PC-3 (cell line): ENCODE results near the gene PDLIM7. TPM values are rescaled to one million over a fixed set of nuclear protein-coding genes. Genes with fewer than 3 reads are reported as not detected.

Experiments
- ATAC-seq: fragments of 200-7000 bp; cut with Tn5 transposase; 2 replicates; pipeline ENCODE4 v1.9.1; 2020; ENCODE audit warnings: mild to moderate bottlenecking, moderate library complexity
- BruUV-seq: library from RNA; stranded (reverse); fragments of 400-500 nt; replicated peaks from 2 replicates; lab custom pipeline; 2021; lab: Mats Ljungman, UMichigan
- CTCF ChIA-PET: fragments of 300-600 bp; sonication (Branson Sonifier 250); formaldehyde crosslinking; loops from one replicate; lab custom pipeline; 2022; ENCODE audit warnings: antibody characterized with exemption; lab: Charles Lee
- POLR2A ChIA-PET: fragments of 300-600 bp; sonication (Branson Sonifier 250); formaldehyde crosslinking; loops from one replicate; lab custom pipeline; 2022; ENCODE audit warnings: antibody characterized with exemption; ENCODE audit not compliant: unreplicated experiment; lab: Charles Lee
- DNase-seq: peaks from one replicate; pipeline ENCODE4 v3.0.0-alpha.2; 2015
- H2AFZ ChIP-seq: fragments of 300-600 bp; sonication (generic); 2 replicates; pipeline ENCODE4 v1.6.0; 2016; ENCODE audit warnings: antibody characterized with exemption, low read length
- H3F3A ChIP-seq: fragments of 300-600 bp; sonication (generic); one replicate; pipeline ENCODE4 v1.6.0; 2017; ENCODE audit warnings: antibody characterized with exemption, low read length, control low read depth, mild to moderate bottlenecking; ENCODE audit not compliant: unreplicated experiment
- H3K27ac ChIP-seq: fragments of 300-600 bp; sonication (generic); 2 replicates; pipeline ENCODE4 v1.5.1; 2016; ENCODE audit warnings: mild to moderate bottlenecking, low read length
- H3K27me3 ChIP-seq: fragments of 300-600 bp; sonication (generic); 2 replicates; pipeline ENCODE4 v1.6.1; 2016; ENCODE audit warnings: low read length, mixed read lengths
- H3K36me3 ChIP-seq: fragments of 300-600 bp; sonication (generic); 2 replicates; pipeline ENCODE4 v1.6.1; 2016; ENCODE audit warnings: low read depth, mixed run types, low read length, mixed read lengths
- H3K4me1 ChIP-seq: fragments of 300-600 bp; sonication (generic); 2 replicates; pipeline ENCODE4 v1.5.1; 2016; ENCODE audit warnings: low read length; ENCODE audit not compliant: insufficient read depth
- H3K4me2 ChIP-seq: fragments of 300-600 bp; sonication (generic); 2 replicates; pipeline ENCODE4 v1.6.0; 2016; ENCODE audit warnings: low read length
- H3K4me3 ChIP-seq: fragments of 300-600 bp; sonication (generic); 2 replicates; pipeline ENCODE4 v1.5.1; 2016; ENCODE audit warnings: mild to moderate bottlenecking, low read length, mixed read lengths
- H3K79me2 ChIP-seq: fragments of 300-600 bp; sonication (generic); 2 replicates; pipeline ENCODE4 v1.6.1; 2017; ENCODE audit warnings: low read length, mixed read lengths
- H3K9ac ChIP-seq: fragments of 300-600 bp; sonication (generic); 2 replicates; pipeline ENCODE4 v1.6.0; 2016; ENCODE audit warnings: mild to moderate bottlenecking, low read length
- H3K9me2 ChIP-seq: fragments of 300-600 bp; sonication (generic); replicated peaks from 2 replicates; pipeline ENCODE4 v1.6.1; 2016; ENCODE audit warnings: mixed run types, low read length, mixed read lengths
- H3K9me3 ChIP-seq: fragments of 300-600 bp; sonication (generic); 2 replicates; pipeline ENCODE4 v1.6.1; 2016; ENCODE audit warnings: low read length, mixed read lengths
- H4K20me1 ChIP-seq: fragments of 300-600 bp; sonication (generic); 2 replicates; pipeline ENCODE4 v1.6.1; 2016; ENCODE audit warnings: low read length, mixed read lengths
- EZH2 ChIP-seq: fragments of 300-600 bp; sonication (generic); IDR thresholded peaks from one replicate; pipeline ENCODE4 v1.6.1; 2017; ENCODE audit warnings: antibody characterized with exemption, mild to moderate bottlenecking, low read length; ENCODE audit not compliant: unreplicated experiment
- EZH2phosphoT487 ChIP-seq: fragments of 300-600 bp; sonication (generic); IDR thresholded peaks from 2 replicates; pipeline ENCODE4 v1.6.1; 2018; ENCODE audit warnings: mild to moderate bottlenecking, antibody characterized with exemption, low read length, borderline replicate concordance
- intact Hi-C: fragments of 100-400 bp; cut with micrococcal nuclease; formaldehyde crosslinking; loops from 2 replicates; pipeline ENCODE4 v1.9.0; 2023
- total RNA-seq: library from RNA; depleted of rRNA; stranded (reverse); fragments of >200 nt; gene quantifications from 2 replicates; pipeline ENCODE4 v1.2.3, GENCODE V29; 2014
- TF ChIP-seq, protein P1 (sequence below): fragments of 300-600 bp; sonication (generic); conservative IDR thresholded peaks from 2 replicates; pipeline ENCODE4 v1.5.1; 2017; ENCODE audit warnings: antibody characterized with exemption, low read depth, mild to moderate bottlenecking, low read length

The PDLIM7 gene
- total RNA-seq, 1 experiment from 2014 or later, result 159 TPM

DNA sequence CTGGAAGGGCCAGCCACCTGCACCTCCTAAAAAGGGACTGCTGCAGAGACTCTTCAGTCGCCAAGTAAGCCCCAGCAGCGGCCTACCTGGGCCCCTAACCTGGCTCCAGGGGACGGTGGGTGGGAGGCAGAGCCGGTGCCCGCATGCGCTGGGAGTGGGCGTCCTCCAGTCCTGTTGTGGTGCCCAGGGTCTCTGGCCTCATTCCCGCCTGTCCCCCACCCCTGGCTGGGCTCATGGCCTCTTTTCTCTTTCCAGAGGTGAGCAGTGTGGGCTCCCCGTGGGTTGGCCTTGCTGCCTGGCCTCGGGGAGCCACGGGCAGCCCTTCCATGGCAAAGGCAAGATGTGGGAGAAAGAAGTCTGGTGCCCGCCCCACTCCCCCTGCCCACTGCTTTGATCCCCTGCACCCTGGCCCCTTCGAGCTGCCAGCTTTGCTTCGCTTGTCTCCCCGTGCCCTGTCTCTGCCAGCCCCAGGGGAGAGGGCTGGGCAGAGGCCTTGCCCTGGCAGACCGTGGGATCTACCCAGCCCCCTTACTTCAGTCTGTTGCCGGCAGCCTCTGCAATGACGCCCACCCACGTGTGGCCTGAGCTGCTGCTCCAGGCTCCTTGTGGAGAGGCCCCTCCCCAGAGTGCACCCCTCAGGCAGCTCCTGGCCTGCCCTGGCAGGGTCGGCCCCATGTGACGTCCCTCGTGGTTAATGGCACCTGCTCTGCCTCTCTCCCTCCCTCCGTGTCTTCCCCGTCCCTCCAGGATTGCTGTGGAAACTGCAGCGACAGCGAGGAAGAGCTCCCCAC, 56.2 kb downstream of the PDLIM7 start:
- H3K9ac ChIP-seq, result no peak overlapping the region
- no peak overlapping the region for H2AFZ ChIP-seq
- no peak overlapping the region for H3K4me3 ChIP-seq
- peaks cover 4% of the 10 kb centered on the region for H3F3A ChIP-seq
- no peaks in the 10 kb centered on the region for H4K20me1 ChIP-seq
- no peaks in the 10 kb centered on the region for H3K9me3 ChIP-seq
- DNase-seq (no peak), ATAC-seq (no peak)
- H3K79me2 ChIP-seq, result peaks cover 25% of the 10 kb centered on the region
- TF ChIP-seq, protein P1, sequence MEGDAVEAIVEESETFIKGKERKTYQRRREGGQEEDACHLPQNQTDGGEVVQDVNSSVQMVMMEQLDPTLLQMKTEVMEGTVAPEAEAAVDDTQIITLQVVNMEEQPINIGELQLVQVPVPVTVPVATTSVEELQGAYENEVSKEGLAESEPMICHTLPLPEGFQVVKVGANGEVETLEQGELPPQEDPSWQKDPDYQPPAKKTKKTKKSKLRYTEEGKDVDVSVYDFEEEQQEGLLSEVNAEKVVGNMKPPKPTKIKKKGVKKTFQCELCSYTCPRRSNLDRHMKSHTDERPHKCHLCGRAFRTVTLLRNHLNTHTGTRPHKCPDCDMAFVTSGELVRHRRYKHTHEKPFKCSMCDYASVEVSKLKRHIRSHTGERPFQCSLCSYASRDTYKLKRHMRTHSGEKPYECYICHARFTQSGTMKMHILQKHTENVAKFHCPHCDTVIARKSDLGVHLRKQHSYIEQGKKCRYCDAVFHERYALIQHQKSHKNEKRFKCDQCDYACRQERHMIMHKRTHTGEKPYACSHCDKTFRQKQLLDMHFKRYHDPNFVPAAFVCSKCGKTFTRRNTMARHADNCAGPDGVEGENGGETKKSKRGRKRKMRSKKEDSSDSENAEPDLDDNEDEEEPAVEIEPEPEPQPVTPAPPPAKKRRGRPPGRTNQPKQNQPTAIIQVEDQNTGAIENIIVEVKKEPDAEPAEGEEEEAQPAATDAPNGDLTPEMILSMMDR, result no peak
- TF ChIP-seq EZH2phosphoT487 (no peak), EZH2 (no peak)
- H3K9me2 ChIP-seq, result no peaks in the 10 kb centered on the region
- H3K4me2 ChIP-seq, result no peak overlapping the region
- peaks cover 6% of the 10 kb centered on the region for H3K4me1 ChIP-seq
- ChIA-PET POLR2A (interaction anchor here (0.6 kb wide), 1 partner anchor 15 kb away, joined by 12 read pairs; the partner anchor contains the start of gene GRK6), CTCF (interaction anchor here (0.6 kb wide), 1 partner anchor 123 kb away, joined by 3 read pairs; no protein-coding TSS in a partner anchor)
- no peaks in the 10 kb centered on the region for H3K27me3 ChIP-seq
- peaks cover 20% of the 10 kb centered on the region for H3K36me3 ChIP-seq
- BruUV-seq, result no TSS peak
- no peak overlapping the region for H3K27ac ChIP-seq
- intact Hi-C loops, result no loop called here

DNA sequence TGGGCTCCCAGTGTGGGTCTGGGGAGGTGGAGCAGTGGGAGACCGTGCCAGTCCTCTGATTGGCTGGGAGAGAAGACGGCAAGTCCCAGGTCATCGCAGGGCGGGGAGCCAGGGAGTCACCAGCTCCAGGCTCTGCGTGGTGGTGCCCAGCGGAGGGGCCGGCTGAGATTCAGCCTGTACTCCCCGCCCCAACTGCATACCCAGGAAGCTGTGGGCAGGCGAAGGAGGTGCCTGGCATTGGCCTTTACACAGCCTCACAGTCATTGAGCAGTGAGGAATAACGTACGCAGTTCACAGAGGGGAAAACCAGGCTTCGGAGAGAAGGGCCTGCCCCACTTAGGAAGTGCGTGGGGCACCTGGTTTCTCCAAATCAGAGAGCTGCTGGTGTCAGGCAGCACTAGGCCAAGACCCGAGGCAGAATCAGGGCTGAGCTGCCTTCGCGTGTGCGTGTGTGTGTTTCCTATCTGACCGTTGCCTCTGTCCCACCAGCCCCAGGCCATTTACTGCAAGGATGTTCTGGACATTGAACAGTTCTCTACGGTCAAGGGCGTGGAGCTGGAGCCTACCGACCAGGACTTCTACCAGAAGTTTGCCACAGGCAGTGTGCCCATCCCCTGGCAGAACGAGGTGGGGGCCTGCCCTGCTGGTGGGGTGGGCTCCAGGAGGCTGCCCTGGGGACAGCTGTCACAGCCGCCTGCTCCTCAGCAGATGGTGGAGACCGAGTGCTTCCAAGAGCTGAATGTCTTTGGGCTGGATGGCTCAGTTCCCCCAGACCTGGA, 57.0 kb downstream of the PDLIM7 start:
- H3K4me1 ChIP-seq, result no peaks in the 10 kb centered on the region
- H3F3A ChIP-seq, result peaks cover 4% of the 10 kb centered on the region
- ATAC-seq (no peak), DNase-seq (no peak)
- H2AFZ ChIP-seq, result no peak overlapping the region
- H3K9ac ChIP-seq, result no peak overlapping the region
- no peaks in the 10 kb centered on the region for H3K9me2 ChIP-seq
- no peaks in the 10 kb centered on the region for H3K9me3 ChIP-seq
- H3K4me3 ChIP-seq, result no peak overlapping the region
- H3K36me3 ChIP-seq, result peaks cover 20% of the 10 kb centered on the region
- no TSS peak for BruUV-seq
- TF ChIP-seq EZH2phosphoT487 (no peak), EZH2 (no peak)
- TF ChIP-seq, protein P1, result no peak
- H3K79me2 ChIP-seq, result peaks cover 17% of the 10 kb centered on the region
- no peaks in the 10 kb centered on the region for H4K20me1 ChIP-seq
- ChIA-PET CTCF (interaction anchor here (0.6 to 1.1 kb wide), 2 partner anchors 36 to 122 kb away, joined by 3 read pairs; no protein-coding TSS in a partner anchor), POLR2A (no interaction called here)
- no peaks in the 10 kb centered on the region for H3K27me3 ChIP-seq
- intact Hi-C loops, result no loop called here
- H3K4me2 ChIP-seq, result no peak overlapping the region
- H3K27ac ChIP-seq, result no peak overlapping the region
